ENCODE results near the gene ZNF677.
"Not testable (repeated sequence)": the region's sequence is repeated elsewhere in the genome, so short reads cannot be mapped to it uniquely, and the experiment has no call there.

The ZNF677 gene

DNA sequence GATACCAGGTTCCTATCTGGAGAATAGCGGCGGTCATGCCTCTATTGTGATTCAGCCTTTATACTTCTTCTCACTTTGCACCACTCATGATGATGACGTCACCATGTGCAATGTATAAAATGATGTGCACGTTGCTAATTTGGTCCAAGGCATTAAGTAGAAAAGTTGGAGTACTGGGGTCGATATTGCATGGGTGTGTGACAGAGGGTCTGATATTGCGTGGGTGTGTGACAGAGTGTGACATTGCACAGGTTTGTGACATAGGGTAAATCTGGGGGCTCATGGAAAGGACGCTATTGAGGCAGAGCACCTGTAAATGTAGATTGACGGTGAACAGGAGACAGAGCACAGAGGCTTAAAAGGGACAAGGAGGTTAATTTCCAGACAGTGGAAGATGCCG, 17.4 kb upstream of the ZNF677 start:
- no peak for TF ChIP-seq POLR2AphosphoS5 (IDR thresholded peaks at IDR 0.05; ENCODE audit: low read depth, low read length)
- TF ChIP-seq, protein P1, sequence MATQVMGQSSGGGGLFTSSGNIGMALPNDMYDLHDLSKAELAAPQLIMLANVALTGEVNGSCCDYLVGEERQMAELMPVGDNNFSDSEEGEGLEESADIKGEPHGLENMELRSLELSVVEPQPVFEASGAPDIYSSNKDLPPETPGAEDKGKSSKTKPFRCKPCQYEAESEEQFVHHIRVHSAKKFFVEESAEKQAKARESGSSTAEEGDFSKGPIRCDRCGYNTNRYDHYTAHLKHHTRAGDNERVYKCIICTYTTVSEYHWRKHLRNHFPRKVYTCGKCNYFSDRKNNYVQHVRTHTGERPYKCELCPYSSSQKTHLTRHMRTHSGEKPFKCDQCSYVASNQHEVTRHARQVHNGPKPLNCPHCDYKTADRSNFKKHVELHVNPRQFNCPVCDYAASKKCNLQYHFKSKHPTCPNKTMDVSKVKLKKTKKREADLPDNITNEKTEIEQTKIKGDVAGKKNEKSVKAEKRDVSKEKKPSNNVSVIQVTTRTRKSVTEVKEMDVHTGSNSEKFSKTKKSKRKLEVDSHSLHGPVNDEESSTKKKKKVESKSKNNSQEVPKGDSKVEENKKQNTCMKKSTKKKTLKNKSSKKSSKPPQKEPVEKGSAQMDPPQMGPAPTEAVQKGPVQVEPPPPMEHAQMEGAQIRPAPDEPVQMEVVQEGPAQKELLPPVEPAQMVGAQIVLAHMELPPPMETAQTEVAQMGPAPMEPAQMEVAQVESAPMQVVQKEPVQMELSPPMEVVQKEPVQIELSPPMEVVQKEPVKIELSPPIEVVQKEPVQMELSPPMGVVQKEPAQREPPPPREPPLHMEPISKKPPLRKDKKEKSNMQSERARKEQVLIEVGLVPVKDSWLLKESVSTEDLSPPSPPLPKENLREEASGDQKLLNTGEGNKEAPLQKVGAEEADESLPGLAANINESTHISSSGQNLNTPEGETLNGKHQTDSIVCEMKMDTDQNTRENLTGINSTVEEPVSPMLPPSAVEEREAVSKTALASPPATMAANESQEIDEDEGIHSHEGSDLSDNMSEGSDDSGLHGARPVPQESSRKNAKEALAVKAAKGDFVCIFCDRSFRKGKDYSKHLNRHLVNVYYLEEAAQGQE (IDR thresholded peaks at IDR 0.05; ENCODE audit: insufficient read depth in 1 of 2, low read depth in 2 of 2, low read length in 2 of 2) = no peak
- TF ChIP-seq SIN3A (IDR thresholded peaks at IDR 0.05; ENCODE audit: borderline replicate concordance, insufficient read depth, low read length) = no peak
- TF ChIP-seq TAF1 (IDR thresholded peaks at IDR 0.05; ENCODE audit: borderline replicate concordance, insufficient read depth, low read length) = no peak
- no peak for TF ChIP-seq FOXP2 (optimal IDR thresholded peaks at IDR 0.05; ENCODE audit: borderline replicate concordance, extremely low read depth, extremely low read length, insufficient read depth)

DNA sequence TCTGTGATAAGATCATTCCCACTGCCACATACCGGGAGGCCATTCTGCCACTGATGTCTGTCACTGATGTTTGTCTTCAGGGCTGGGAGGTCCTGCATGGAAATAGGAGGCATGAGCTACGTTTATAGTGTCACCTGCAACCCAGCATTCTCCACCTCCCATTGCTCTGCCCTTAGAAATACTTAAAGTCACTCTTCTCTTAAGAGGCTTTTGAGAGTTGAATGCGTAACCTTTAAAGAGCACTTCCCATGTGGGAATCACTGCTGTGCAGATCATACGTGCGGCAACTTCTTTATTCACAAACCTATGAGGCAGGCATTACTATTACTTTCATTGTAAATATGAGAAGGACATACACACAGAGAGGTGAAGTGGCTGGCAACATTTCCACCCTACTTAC, 12.9 kb upstream of the ZNF677 start, which contains the start of gene VN1R4:
TSS of gene VN1R4 (minus strand) at position 101 of the 400 bp plus-strand sequence. CDS start at position 43, 58 bp downstream.
- not testable (repeated sequence) for TF ChIP-seq TAF1 (IDR thresholded peaks at IDR 0.05; ENCODE audit: borderline replicate concordance, insufficient read depth, low read length); POLR2AphosphoS5 (IDR thresholded peaks at IDR 0.05; ENCODE audit: low read depth, low read length)
- TF ChIP-seq, protein P1 (IDR thresholded peaks at IDR 0.05; ENCODE audit: insufficient read depth in 1 of 2, low read depth in 2 of 2, low read length in 2 of 2) = not testable (repeated sequence)

DNA sequence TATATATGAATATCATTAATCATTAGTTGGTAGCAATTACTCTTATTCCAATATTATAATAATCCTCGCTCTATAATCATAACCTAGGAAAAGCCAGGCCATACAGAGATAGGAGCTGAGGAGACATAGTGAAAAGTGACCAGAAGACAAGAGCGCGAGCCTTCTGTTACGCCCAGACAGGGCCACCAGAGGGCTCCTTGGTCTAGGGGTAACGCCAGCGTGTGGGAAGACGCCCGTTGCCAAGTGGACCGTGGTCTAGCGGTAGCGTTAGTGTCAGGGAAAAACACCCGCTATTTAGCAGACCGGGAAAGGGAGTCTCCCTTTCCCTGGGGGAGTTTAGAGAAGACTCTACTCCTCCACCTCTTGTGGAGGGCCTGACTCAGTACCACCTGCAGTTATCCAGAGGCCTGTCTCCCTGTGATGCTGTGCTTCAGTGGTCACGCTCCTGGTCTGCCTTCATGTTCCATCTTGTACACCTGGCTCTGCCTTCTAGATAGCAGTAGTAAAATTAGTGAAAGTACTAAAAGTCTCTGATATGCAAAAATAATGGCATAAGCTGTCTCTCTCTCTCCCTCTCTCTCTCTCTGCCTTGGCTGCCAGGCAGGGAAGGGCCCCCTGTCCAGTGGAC, 3.2 kb upstream of the ZNF677 start, which contains the start of gene VN1R2:
TSS of gene VN1R2 (plus strand) at position 578 of the 628 bp plus-strand sequence. CDS start 84 bp downstream, outside the sequence.
- TF ChIP-seq SIN3A (IDR thresholded peaks at IDR 0.05; ENCODE audit: borderline replicate concordance, insufficient read depth, low read length); POLR2AphosphoS5 (IDR thresholded peaks at IDR 0.05; ENCODE audit: low read depth, low read length): not testable (repeated sequence)
- TF ChIP-seq, protein P1 (IDR thresholded peaks at IDR 0.05; ENCODE audit: insufficient read depth in 1 of 2, low read depth in 2 of 2, low read length in 2 of 2) = not testable (repeated sequence)

DNA sequence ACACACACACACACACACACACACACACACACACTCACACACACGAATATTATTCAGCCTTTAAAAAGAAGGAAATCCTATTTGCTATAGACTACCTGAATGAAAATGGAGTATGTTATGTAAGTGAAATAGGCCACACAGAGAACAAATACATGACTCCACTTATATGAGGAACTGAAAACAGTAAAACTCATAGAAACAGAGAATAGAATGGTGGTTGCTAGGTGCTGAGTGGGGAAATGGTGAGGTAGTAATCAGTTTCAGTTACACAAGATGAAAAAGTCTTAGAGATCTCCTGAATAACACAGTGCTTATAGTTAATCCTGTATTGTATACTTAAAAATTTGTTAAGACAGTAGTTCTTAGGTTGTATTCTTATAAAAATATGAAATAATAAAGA, 8.2 kb downstream of the ZNF677 start:
- TF ChIP-seq, protein P1 (IDR thresholded peaks at IDR 0.05; ENCODE audit: insufficient read depth in 1 of 2, low read depth in 2 of 2, low read length in 2 of 2) = no peak
- TF ChIP-seq TAF1 (IDR thresholded peaks at IDR 0.05; ENCODE audit: borderline replicate concordance, insufficient read depth, low read length) (no peak), POLR2AphosphoS5 (IDR thresholded peaks at IDR 0.05; ENCODE audit: low read depth, low read length) (no peak), SIN3A (IDR thresholded peaks at IDR 0.05; ENCODE audit: borderline replicate concordance, insufficient read depth, low read length) (no peak), FOXP2 (optimal IDR thresholded peaks at IDR 0.05; ENCODE audit: borderline replicate concordance, extremely low read depth, extremely low read length, insufficient read depth) (no peak)

All from PFSK-1 (cell line).